MCF 10A (cell line): ENCODE measurements around the gene CAMK2B. TPM values are rescaled to one million over a fixed set of nuclear protein-coding genes. Genes with fewer than 3 reads are reported as not detected.

Experiments
- BruUV-seq: library from RNA; stranded (reverse); fragments of 400-500 nt; replicated peaks from 2 replicates; lab custom pipeline; 2021; lab: Mats Ljungman, UMichigan
- CTCF ChIA-PET: fragments of 300-600 bp; sonication (Branson Sonifier 250); formaldehyde crosslinking; extraction: SDS; loops from one replicate; lab custom pipeline; 2021; ENCODE audit warnings: antibody characterized with exemption, inconsistent platforms; lab: Yijun Ruan, JAX
- POLR2A ChIA-PET: fragments of 300-600, 350-650 bp; sonication (Branson Sonifier 250); formaldehyde crosslinking; extraction: SDS; loops from one replicate; lab custom pipeline; 2020; ENCODE audit warnings: antibody characterized with exemption, inconsistent platforms; lab: Yijun Ruan, JAX
- DNase-seq: peaks from one replicate; pipeline ENCODE4 v3.0.0-alpha.2; 2018; ENCODE audit not compliant: unreplicated experiment
- H3K27ac Mint-ChIP-seq: one replicate; pipeline ENCODE4 v1.8.0; 2022; ENCODE audit warnings: mild to moderate bottlenecking, low read depth, mixed read lengths; ENCODE audit not compliant: unreplicated experiment
- H3K27me3 Mint-ChIP-seq: one replicate; pipeline ENCODE4 v1.8.0; 2022; ENCODE audit warnings: mixed read lengths; ENCODE audit not compliant: insufficient read depth, unreplicated experiment
- H3K36me3 Mint-ChIP-seq: one replicate; pipeline ENCODE4 v1.8.0; 2022; ENCODE audit warnings: mild to moderate bottlenecking, moderate library complexity, mixed read lengths; ENCODE audit not compliant: insufficient read depth, unreplicated experiment
- H3K4me1 Mint-ChIP-seq: one replicate; pipeline ENCODE4 v1.8.0; 2022; ENCODE audit warnings: mixed read lengths; ENCODE audit not compliant: insufficient read depth, unreplicated experiment
- H3K4me3 Mint-ChIP-seq: one replicate; pipeline ENCODE4 v1.8.0; 2022; ENCODE audit warnings: mild to moderate bottlenecking, moderate library complexity, mixed read lengths; ENCODE audit not compliant: unreplicated experiment
- H3K9me3 Mint-ChIP-seq: one replicate; pipeline ENCODE4 v1.8.0; 2022; ENCODE audit warnings: mixed read lengths; ENCODE audit not compliant: unreplicated experiment
- CTCF ChIP-seq: fragments of 200-600 bp; IDR thresholded peaks from one replicate; pipeline ENCODE4 v1.8.0; 2022; ENCODE audit warnings: antibody characterized with exemption, mild to moderate bottlenecking; ENCODE audit not compliant: unreplicated experiment
- intact Hi-C: fragments of 100-400 bp; cut with micrococcal nuclease; formaldehyde crosslinking; loops from 2 replicates; pipeline ENCODE4 v1.14.1; 2022
- total RNA-seq: library from RNA; stranded (reverse); gene quantifications from 2 replicates; pipeline ENCODE4 v1.2.3, GENCODE V29; 2022

CAMK2B gene
- total RNA-seq, 1 experiment from 2014 or later = 1.8 TPM

DNA sequence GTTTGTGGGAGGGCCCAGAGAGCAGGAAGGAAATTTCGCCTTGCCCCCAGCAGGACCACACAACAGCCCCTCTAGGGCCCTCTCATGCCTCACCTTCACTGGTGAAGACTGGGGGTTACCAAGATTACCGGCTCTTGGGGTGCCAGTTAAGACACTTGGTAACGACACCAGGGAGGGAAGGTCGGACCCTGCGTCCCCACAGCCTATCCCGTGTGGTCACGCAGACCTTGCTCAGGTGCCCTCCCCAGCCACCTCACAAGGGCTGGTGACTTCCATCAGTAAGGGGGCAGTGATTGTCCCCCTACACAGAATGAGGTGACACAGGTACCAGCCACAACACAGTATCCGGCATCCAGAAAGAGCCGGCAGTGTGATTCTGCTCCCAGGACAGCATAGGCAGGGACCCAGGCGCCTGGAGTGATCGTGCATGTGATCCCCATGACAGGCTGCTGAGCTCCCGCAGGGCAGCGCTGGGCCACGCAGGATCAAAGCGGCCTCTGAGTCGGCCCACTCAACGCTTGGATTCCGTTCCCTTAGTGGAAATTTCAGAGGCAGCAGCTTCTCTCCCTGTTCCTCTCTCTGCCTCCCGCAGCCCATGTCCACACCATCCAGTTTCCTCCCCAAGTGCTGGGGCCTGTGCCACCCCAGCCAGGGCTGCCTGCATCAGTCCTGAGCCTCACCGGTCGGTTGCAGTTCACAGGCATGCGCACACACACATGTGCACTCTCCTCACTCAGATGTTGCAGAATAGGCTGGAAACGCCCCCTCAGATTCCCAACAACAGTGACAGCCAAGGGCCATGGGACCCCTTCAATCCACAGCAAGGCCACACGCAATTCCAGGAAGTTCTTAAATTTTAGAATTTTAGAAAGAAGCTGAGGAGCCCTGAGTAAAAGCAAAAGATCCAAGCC is 35.8 kb downstream of the CAMK2B start:
- no peaks in the 10 kb centered on the region for H3K9me3 Mint-ChIP-seq
- CTCF ChIA-PET = interaction anchor here (0.6 to 0.7 kb wide), 2 partner anchors 21 to 225 kb away, joined by 3 to 4 read pairs; no protein-coding TSS in a partner anchor
- no peaks in the 10 kb centered on the region for H3K4me1 Mint-ChIP-seq
- no peak overlapping the region for H3K27ac Mint-ChIP-seq
- TF ChIP-seq CTCF = no peak
- no peak overlapping the region for H3K4me3 Mint-ChIP-seq
- H3K36me3 Mint-ChIP-seq = no peaks in the 10 kb centered on the region
- DNase-seq = no peak
- H3K27me3 Mint-ChIP-seq = no peaks in the 10 kb centered on the region
- BruUV-seq = no TSS peak
- POLR2A ChIA-PET = no interaction called here
- intact Hi-C loops = loop anchor here (5.0 kb wide), 1 partner anchor 32 kb away; no protein-coding TSS in a partner anchor

GRCh38 chr7:44288811-44289340 is 36.5 kb downstream of the CAMK2B start:
- Mint-ChIP-seq H3K27me3 (no peaks in the 10 kb centered on the region), H3K9me3 (no peaks in the 10 kb centered on the region), H3K27ac (no peak overlapping the region), H3K4me1 (no peaks in the 10 kb centered on the region), H3K36me3 (no peaks in the 10 kb centered on the region), H3K4me3 (no peak overlapping the region)
- DNase-seq = no peak
- intact Hi-C loops = no loop called here
- CTCF ChIA-PET = interaction anchor here (0.6 kb wide), 1 partner anchor 225 kb away, joined by 3 read pairs; no protein-coding TSS in a partner anchor
- no peak for TF ChIP-seq CTCF
- POLR2A ChIA-PET = no interaction called here
- no TSS peak for BruUV-seq

GRCh38 chr7:44288381-44288685 is 37.1 kb downstream of the CAMK2B start:
- Mint-ChIP-seq H3K4me3 (no peak overlapping the region), H3K9me3 (no peaks in the 10 kb centered on the region), H3K27me3 (no peaks in the 10 kb centered on the region), H3K4me1 (no peaks in the 10 kb centered on the region), H3K36me3 (no peaks in the 10 kb centered on the region), H3K27ac (no peak overlapping the region)
- DNase-seq = no peak
- intact Hi-C loops = no loop called here
- CTCF ChIA-PET = no interaction called here
- TF ChIP-seq CTCF = no peak
- no TSS peak for BruUV-seq
- POLR2A ChIA-PET = no interaction called here
